A673 (cell line): ENCODE measurements around the gene ZBTB37. TPM values are rescaled to one million over a fixed set of nuclear protein-coding genes. Genes with fewer than 3 reads are reported as not detected.

Experiments used
- BruUV-seq: library from RNA; stranded (reverse); fragments of 400-500 nt; replicated peaks from 2 replicates; lab custom pipeline; 2021; lab: Mats Ljungman, UMichigan
- CTCF ChIA-PET: fragments of 300-600 bp; sonication (Branson Sonifier 250); formaldehyde crosslinking; loops from one replicate; lab custom pipeline; 2022; ENCODE audit warnings: antibody characterized with exemption; lab: Charles Lee
- POLR2A ChIA-PET: fragments of 300-600 bp; sonication (Branson Sonifier 250); formaldehyde crosslinking; loops from one replicate; lab custom pipeline; 2022; ENCODE audit warnings: antibody characterized with exemption; ENCODE audit not compliant: low non-redundant PET; lab: Charles Lee
- DNase-seq: peaks from one replicate; pipeline ENCODE4 v3.0.0-alpha.2; 2015; ENCODE audit warnings: low spot score
- H3K27ac ChIP-seq: fragments of 200-600 bp; sonication (generic); 2 replicates; pipeline ENCODE4 v1.5.1; 2016; ENCODE audit warnings: mixed run types, low read depth, mild to moderate bottlenecking, mixed read lengths, antibody characterized with exemption, low read length; ENCODE audit not compliant: poor library complexity, severe bottlenecking
- H3K27me3 ChIP-seq: fragments of 200-600 bp; sonication (generic); replicated peaks from 2 replicates; pipeline ENCODE4 v1.6.1; 2017; ENCODE audit warnings: mixed run types, low read depth, mild to moderate bottlenecking, mixed read lengths, antibody characterized with exemption, low read length; ENCODE audit not compliant: insufficient read depth, poor library complexity
- H3K36me3 ChIP-seq: fragments of 200-600 bp; sonication (generic); 2 replicates; pipeline ENCODE4 v1.6.1; 2016; ENCODE audit warnings: mixed run types, mild to moderate bottlenecking, mixed read lengths, antibody characterized with exemption, low read length; ENCODE audit not compliant: insufficient read depth, poor library complexity, severe bottlenecking
- H3K4me1 ChIP-seq: fragments of 200-600 bp; sonication (generic); 2 replicates; pipeline ENCODE4 v1.6.1; 2017; ENCODE audit warnings: mixed run types, mild to moderate bottlenecking, mixed read lengths, antibody characterized with exemption, low read length; ENCODE audit not compliant: insufficient read depth, poor library complexity, severe bottlenecking
- H3K4me3 ChIP-seq: fragments of 200-600 bp; sonication (generic); 2 replicates; pipeline ENCODE4 v1.5.1; 2016; ENCODE audit warnings: low read depth, mixed run types, mild to moderate bottlenecking, mixed read lengths, low read length; ENCODE audit not compliant: poor library complexity, severe bottlenecking
- H3K9me3 ChIP-seq: fragments of 200-600 bp; sonication (generic); 2 replicates; pipeline ENCODE4 v1.6.1; 2016; ENCODE audit warnings: mixed run types, low read depth, mild to moderate bottlenecking, mixed read lengths, antibody characterized with exemption, low read length; ENCODE audit not compliant: poor library complexity, severe bottlenecking
- CTCF ChIP-seq: fragments of 300-800, 200-600 bp; sonication (generic); conservative IDR thresholded peaks from 2 replicates; pipeline ENCODE4 v1.5.1; 2017; ENCODE audit warnings: low read depth, mild to moderate bottlenecking, antibody characterized with exemption, low read length, moderate library complexity, mixed read lengths
- EZH2 ChIP-seq: fragments of 200-600 bp; sonication (generic); IDR thresholded peaks from 2 replicates; pipeline ENCODE4 v1.6.1; 2017; ENCODE audit warnings: borderline replicate concordance, low read depth, mild to moderate bottlenecking, mixed read lengths, antibody characterized with exemption, low read length; ENCODE audit not compliant: poor library complexity, severe bottlenecking
- intact Hi-C: fragments of 100-400 bp; cut with micrococcal nuclease; formaldehyde crosslinking; loops from one replicate; pipeline ENCODE4 v1.10.0; 2022; ENCODE audit not compliant: unreplicated experiment
- total RNA-seq: library from RNA; stranded (reverse); gene quantifications from 2 replicates; pipeline ENCODE4 v1.2.3, GENCODE V29; 2021

ZBTB37 gene
- total RNA-seq, 1 experiment from 2014 or later, result 17.2 TPM

GRCh38 chr1:173823781-173824314 is 44.3 kb upstream of the ZBTB37 start:
- POLR2A ChIA-PET, result no interaction called here
- H3K27ac ChIP-seq, result peak overlapping the region; percentile 94
- TSS peak; percentile 64 for BruUV-seq
- DNase-seq, result no peak
- H3K4me1 ChIP-seq, result peaks cover 13% of the 10 kb centered on the region
- TF ChIP-seq EZH2, result no peak
- no peak for TF ChIP-seq CTCF
- H3K36me3 ChIP-seq, result peaks cover 10% of the 10 kb centered on the region
- CTCF ChIA-PET, result interaction anchor here (2.4 kb wide), 1 partner anchor 394 kb away, joined by 16 read pairs; no protein-coding TSS in a partner anchor
- intact Hi-C loops, result loop anchor here (1.0 to 10.0 kb wide), 4 partner anchors 109 to 1079 kb away; partner anchors contain the start of genes KLHL20 and PRDX6
- no peaks in the 10 kb centered on the region for H3K27me3 ChIP-seq
- peak overlapping the region; percentile 73 for H3K4me3 ChIP-seq
- H3K9me3 ChIP-seq, result no peaks in the 10 kb centered on the region

GRCh38 chr1:173824315-173825081 is 43.7 kb upstream of the ZBTB37 start, which contains the start of the genes CENPL and DARS2:
TSS of gene CENPL (minus strand) at chr1:173824883. CDS start at chr1:173811299, 13,584 bp downstream.
TSS of gene DARS2 (plus strand) at chr1:173824673. CDS start at chr1:173825230, 557 bp downstream.
- intact Hi-C loops, result loop anchor here (1.0 to 10.0 kb wide), 4 partner anchors 110 to 1080 kb away; partner anchors contain the start of genes KLHL20 and PRDX6
- Histone ChIP-seq H3K36me3 (peaks cover 6% of the 10 kb centered on the region), H3K27me3 (no peaks in the 10 kb centered on the region), H3K4me3 (peak within 1 kb of the TSS; percentile 73), H3K27ac (peak within 1 kb of the TSS; percentile 94), H3K4me1 (peaks cover 13% of the 10 kb centered on the region), H3K9me3 (no peaks in the 10 kb centered on the region)
- DNase-seq, result peak; percentile 99
- ChIA-PET CTCF (interaction anchor here (0.7 to 2.4 kb wide), 3 partner anchors 20 to 438 kb away, joined by 3 to 16 read pairs (median 4); no protein-coding TSS in a partner anchor), POLR2A (no interaction called here)
- TF ChIP-seq CTCF (no peak), EZH2 (no peak)
- TSS peak; percentile 89 for BruUV-seq

GRCh38 chr1:173827611-173828010 is 40.6 kb upstream of the ZBTB37 start:
- ChIA-PET CTCF (no interaction called here), POLR2A (no interaction called here)
- intact Hi-C loops, result loop anchor here (10.0 kb wide), 2 partner anchors 113 to 1083 kb away; partner anchors contain the start of gene KLHL20
- peaks cover 17% of the 10 kb centered on the region for H3K4me1 ChIP-seq
- peaks cover 14% of the 10 kb centered on the region for H3K36me3 ChIP-seq
- no TSS peak for BruUV-seq
- no peaks in the 10 kb centered on the region for H3K27me3 ChIP-seq
- TF ChIP-seq EZH2 (no peak), CTCF (no peak)
- DNase-seq, result no peak
- no peak overlapping the region for H3K27ac ChIP-seq
- H3K4me3 ChIP-seq, result no peak overlapping the region
- no peaks in the 10 kb centered on the region for H3K9me3 ChIP-seq
